ENCODE results near the gene ATF6B. TPM values are rescaled to one million over a fixed set of nuclear protein-coding genes. Genes with fewer than 3 reads are reported as not detected.

Gene ATF6B
- total RNA-seq, 2 experiments from 2014 or later = 69.3 to 72.5 TPM

Small RNA genes within 50 kb of the gene (microRNA-seq; reads per million reads assigned to microRNA genes)
- gene MIR6721 (ENCODE audit: borderline microRNAs expressed) = not detected

Other genes with a start within 250 kb of the ATF6B start
- under 1 TPM in 1 of 2 experiments, not detected in 1; 0.42 TPM for gene SLC44A4, start 249.2 kb downstream of the ATF6B start, total RNA-seq
- gene EHMT2, start 230.5 kb downstream of the ATF6B start, total RNA-seq = 10 to 100 TPM; 30.2 to 33.7 TPM
- gene ZBTB12, start 226.2 kb downstream of the ATF6B start, total RNA-seq = under 1 TPM in 1 of 2 experiments, not detected in 1; 0.27 TPM
- gene C2, start 200.5 kb downstream of the ATF6B start, total RNA-seq = 1 to 10 TPM; 1.1 to 1.4 TPM
- gene CFB, start 182.2 kb downstream of the ATF6B start, total RNA-seq = 1 to 10 TPM; 1.3 to 2.3 TPM
- gene NELFE, start 169.3 kb downstream of the ATF6B start, total RNA-seq = 10 to 100 TPM; 50.4 to 55.1 TPM
- 100 to 1,000 TPM; 107 to 115 TPM for gene SKIC2, start 169.1 kb downstream of the ATF6B start, total RNA-seq
- 10 to 100 TPM; 20.8 to 22.2 TPM for gene DXO, start 156.1 kb downstream of the ATF6B start, total RNA-seq
- gene C4A, start 146.2 kb downstream of the ATF6B start, total RNA-seq = 1 to 10 TPM; 3.0 to 5.5 TPM
- gene C4B, start 113.5 kb downstream of the ATF6B start, total RNA-seq = 1 to 10 TPM; 3.2 to 4.1 TPM
- gene CYP21A2, start 89.8 kb downstream of the ATF6B start, total RNA-seq = under 1 TPM in 1 of 2 experiments, not detected in 1; 0.33 TPM
- gene TNXB, start 18.9 kb downstream of the ATF6B start, total RNA-seq = 10 to 100 TPM in 1 of 2 experiments, 1 to 10 TPM in 1; 9.7 to 13.8 TPM
- under 1 TPM; 0.58 to 0.76 TPM for gene FKBPL, start 2.0 kb upstream of the ATF6B start, total RNA-seq
- gene PRRT1, start 23.7 kb upstream of the ATF6B start, total RNA-seq = 1 to 10 TPM; 3.1 to 3.8 TPM
- gene PPT2, start 25.9 kb upstream of the ATF6B start, total RNA-seq = 10 to 100 TPM; 11.1 to 25.5 TPM
- gene EGFL8, start 36.3 kb upstream of the ATF6B start, total RNA-seq = 10 to 100 TPM; 17.4 to 18.1 TPM
- gene AGPAT1, start 47.8 kb upstream of the ATF6B start, total RNA-seq = 10 to 100 TPM; 12.4 to 13.7 TPM
- 10 to 100 TPM in 1 of 2 experiments, 1 to 10 TPM in 1; 10.0 to 11.5 TPM for gene RNF5, start 50.2 kb upstream of the ATF6B start, total RNA-seq
- gene AGER, start 56.0 kb upstream of the ATF6B start, total RNA-seq = 10 to 100 TPM; 11.9 to 12.5 TPM
- gene PBX2, start 62.0 kb upstream of the ATF6B start, total RNA-seq = 10 to 100 TPM; 53.3 to 54.4 TPM
- gene GPSM3, start 64.4 kb upstream of the ATF6B start, total RNA-seq = 100 to 1,000 TPM; 154 to 156 TPM
- under 1 TPM in 1 of 2 experiments, not detected in 1; 0.38 TPM for gene NOTCH4, start 95.8 kb upstream of the ATF6B start, total RNA-seq
- not detected for gene TSBP1, start 243.7 kb upstream of the ATF6B start, total RNA-seq